ENCODE measurements around the gene BANK1. TPM values are rescaled to one million over a fixed set of nuclear protein-coding genes. Genes with fewer than 3 reads are reported as not detected.

BANK1 gene
- polyA plus RNA-seq: 1 to 10 TPM; 1.3 to 3.7 (median 1.4) TPM

GRCh38 chr4:101790521-101791181, at the start of gene BANK1:
TSS of gene BANK1 (plus strand) at chr4:101790730. CDS start at chr4:101790881, 151 bp downstream.
- H3K4me3 Mint-ChIP-seq: peak within 1 kb of the TSS; percentile 81 to 90 (median 85)
- H3K4me1 Mint-ChIP-seq: peaks cover 9 to 24% of the 10 kb centered on the region in 2 donors
- peaks cover 0 to 4% (median 0%) of the 10 kb centered on the region in 3 donors for H3K36me3 Mint-ChIP-seq
- H3K27me3 Mint-ChIP-seq (ENCODE audit: low read depth in 3 of 3): peaks cover 2 to 4% (median 2%) of the 10 kb centered on the region in 3 donors
- peak; percentile 44 to 59 (median 57) for DNase-seq
- H3K27ac Mint-ChIP-seq: peak within 1 kb of the TSS; percentile 17 to 78 (median 67)
- peaks cover 0 to 6% (median 0%) of the 10 kb centered on the region in 6 donors for H3K9me3 Mint-ChIP-seq

DNA sequence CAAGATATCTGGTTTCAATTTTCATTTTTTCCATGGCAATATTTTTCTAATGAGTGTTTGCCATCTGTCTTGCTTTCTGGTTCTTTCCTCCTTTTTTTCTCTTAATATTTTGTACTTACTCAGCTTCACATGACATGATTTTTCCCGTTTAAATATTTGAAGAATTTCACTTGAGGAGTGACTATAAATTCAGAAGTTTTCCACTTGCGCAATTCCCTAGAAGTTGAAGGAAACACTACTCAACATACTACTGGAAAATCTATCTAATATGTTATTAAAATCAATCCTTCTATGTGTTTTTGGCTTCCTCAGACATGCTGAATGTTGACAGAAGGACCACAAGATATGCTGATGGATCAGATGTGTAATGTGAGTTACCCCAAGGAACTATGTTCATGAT, 36.8 kb upstream of the BANK1 start:
- Mint-ChIP-seq H3K36me3 (no peaks in the 10 kb centered on the region), H3K4me3 (no peak overlapping the region), H3K27me3 (ENCODE audit: low read depth in 3 of 3) (no peaks in the 10 kb centered on the region), H3K4me1 (no peaks in the 10 kb centered on the region), H3K27ac (no peak overlapping the region), H3K9me3 (peaks cover 0 to 3% (median 0%) of the 10 kb centered on the region in 6 donors)
- no peak for DNase-seq

- Mint-ChIP-seq H3K27ac (no peak overlapping the region), H3K36me3 (no peaks in the 10 kb centered on the region), H3K9me3 (peaks cover 0 to 3% (median 0%) of the 10 kb centered on the region in 6 donors), H3K4me1 (no peaks in the 10 kb centered on the region), H3K27me3 (ENCODE audit: low read depth in 3 of 3) (no peaks in the 10 kb centered on the region), H3K4me3 (no peak overlapping the region)
- DNase-seq: no peak
Measured at GRCh38 chr4:101756181-101756580, 34.3 kb upstream of the BANK1 start.

DNA sequence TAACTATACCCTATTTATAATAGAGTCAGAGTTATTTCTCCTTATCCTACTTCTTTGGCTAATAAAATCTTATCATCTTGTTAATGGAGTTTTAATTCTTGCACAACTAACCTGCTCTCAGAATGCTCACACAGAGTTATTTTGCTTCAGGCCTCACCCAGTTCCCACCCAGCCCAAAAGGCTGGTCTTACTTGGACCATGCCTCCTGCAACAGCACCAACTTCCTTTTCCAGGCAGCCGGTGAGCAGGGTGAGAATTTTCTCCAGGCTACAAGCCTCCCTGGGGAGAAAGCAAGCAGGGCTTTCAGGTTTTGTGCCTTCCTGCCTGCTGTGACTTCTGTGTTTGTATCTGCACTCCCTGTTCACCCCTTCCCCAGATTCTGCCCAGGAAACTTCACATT, 29.1 kb upstream of the BANK1 start:
- Mint-ChIP-seq H3K9me3 (no peaks in the 10 kb centered on the region), H3K27ac (no peak overlapping the region), H3K4me3 (no peak overlapping the region), H3K36me3 (no peaks in the 10 kb centered on the region), H3K27me3 (ENCODE audit: low read depth in 3 of 3) (peaks cover 0 to 4% (median 2%) of the 10 kb centered on the region in 3 donors), H3K4me1 (no peaks in the 10 kb centered on the region)
- DNase-seq: no peak

- no peak for DNase-seq
- Mint-ChIP-seq H3K36me3 (no peaks in the 10 kb centered on the region), H3K27me3 (ENCODE audit: low read depth in 3 of 3) (peaks cover 0 to 5% (median 2%) of the 10 kb centered on the region in 3 donors), H3K4me1 (no peaks in the 10 kb centered on the region), H3K27ac (no peak overlapping the region), H3K9me3 (peaks cover 0 to under 1% (median 0%) of the 10 kb centered on the region in 6 donors), H3K4me3 (no peak overlapping the region)
Measured at GRCh38 chr4:101762025-101762424, 28.5 kb upstream of the BANK1 start.

- no peak overlapping the region for H3K27ac Mint-ChIP-seq
- H3K27me3 Mint-ChIP-seq (ENCODE audit: low read depth in 3 of 3): peaks cover 2 to 5% (median 2%) of the 10 kb centered on the region in 3 donors
- H3K36me3 Mint-ChIP-seq: no peaks in the 10 kb centered on the region
- DNase-seq: no peak
- peaks cover 0 to 1% (median 0%) of the 10 kb centered on the region in 6 donors for H3K9me3 Mint-ChIP-seq
- no peaks in the 10 kb centered on the region for H3K4me1 Mint-ChIP-seq
- no peak overlapping the region for H3K4me3 Mint-ChIP-seq
Measured at GRCh38 chr4:101762534-101762933, 28.0 kb upstream of the BANK1 start.

- H3K9me3 Mint-ChIP-seq: peaks cover 0 to 1% (median 0%) of the 10 kb centered on the region in 6 donors
Measured at GRCh38 chr4:101763576-101763975, 27.0 kb upstream of the BANK1 start.

GRCh38 chr4:101774807-101775206, 15.7 kb upstream of the BANK1 start:
- no peaks in the 10 kb centered on the region for H3K4me1 Mint-ChIP-seq
- H3K27me3 Mint-ChIP-seq (ENCODE audit: low read depth in 3 of 3): peaks cover 0 to 5% (median 0%) of the 10 kb centered on the region in 3 donors
- H3K9me3 Mint-ChIP-seq: peaks cover 5 to 30% (median 12%) of the 10 kb centered on the region in 6 donors
- H3K27ac Mint-ChIP-seq: no peak overlapping the region
- H3K4me3 Mint-ChIP-seq: no peak overlapping the region
- no peak for DNase-seq
- no peaks in the 10 kb centered on the region for H3K36me3 Mint-ChIP-seq

More at GRCh38 chr4:101763576-101763975, 27.0 kb upstream of the BANK1 start:
- peaks cover 3 to 5% (median 3%) of the 10 kb centered on the region in 3 donors for H3K27me3 Mint-ChIP-seq (ENCODE audit: low read depth in 3 of 3)
- H3K27ac Mint-ChIP-seq: no peak overlapping the region
- no peak overlapping the region for H3K4me3 Mint-ChIP-seq
- DNase-seq: no peak
- no peaks in the 10 kb centered on the region for H3K36me3 Mint-ChIP-seq
- no peaks in the 10 kb centered on the region for H3K4me1 Mint-ChIP-seq

DNA sequence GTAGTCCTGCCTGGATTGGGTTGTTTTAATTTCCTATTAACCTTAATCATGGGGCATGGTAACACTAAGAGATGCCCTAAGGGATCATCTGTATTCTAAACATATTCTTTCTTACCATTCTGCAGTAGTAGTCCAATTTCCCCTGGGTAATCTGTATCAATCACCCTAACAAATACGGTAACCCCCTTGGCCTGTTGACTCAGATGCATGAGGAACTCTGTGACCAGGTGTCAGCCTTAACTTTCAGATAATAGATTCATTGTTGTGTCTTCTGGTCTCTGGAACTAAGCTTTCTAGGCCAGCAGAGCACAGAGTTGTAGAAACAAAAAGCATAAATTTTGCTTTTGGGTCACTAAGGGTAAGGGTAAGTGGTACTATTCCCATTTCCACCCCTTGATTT, 13.1 kb upstream of the BANK1 start:
- H3K9me3 Mint-ChIP-seq: peaks cover 0 to 6% (median under 1%) of the 10 kb centered on the region in 6 donors
- H3K27ac Mint-ChIP-seq: no peak overlapping the region
- H3K4me3 Mint-ChIP-seq: no peak overlapping the region
- peaks cover 0 to 2% (median 0%) of the 10 kb centered on the region in 3 donors for H3K27me3 Mint-ChIP-seq (ENCODE audit: low read depth in 3 of 3)
- H3K36me3 Mint-ChIP-seq: no peaks in the 10 kb centered on the region
- H3K4me1 Mint-ChIP-seq: no peaks in the 10 kb centered on the region
- DNase-seq: no peak

DNA sequence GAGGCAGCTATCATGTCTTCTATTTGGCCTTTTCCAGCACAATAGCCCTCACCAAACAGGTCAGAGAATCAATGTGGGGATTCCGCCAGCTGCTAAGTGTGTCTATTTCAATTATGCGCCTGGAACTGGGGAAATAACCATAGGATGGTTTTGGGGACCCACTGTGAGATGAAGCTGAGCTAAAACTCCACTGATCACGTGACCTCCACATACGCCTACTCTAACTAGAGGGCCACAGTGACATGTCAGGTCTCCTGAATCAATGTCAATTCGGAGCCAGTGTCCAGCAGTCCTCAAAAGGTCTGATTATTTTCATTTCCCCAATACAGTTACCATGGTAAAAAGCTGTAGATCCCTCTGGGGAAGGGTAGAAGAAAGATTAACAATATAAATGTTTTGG, 10.2 kb upstream of the BANK1 start:
- H3K36me3 Mint-ChIP-seq: no peaks in the 10 kb centered on the region
- no peak overlapping the region for H3K27ac Mint-ChIP-seq
- DNase-seq: no peak
- H3K27me3 Mint-ChIP-seq (ENCODE audit: low read depth in 3 of 3): peaks cover 0 to 2% (median 0%) of the 10 kb centered on the region in 3 donors
- no peak overlapping the region for H3K4me3 Mint-ChIP-seq
- peaks cover 0 to 2% (median 0%) of the 10 kb centered on the region in 6 donors for H3K9me3 Mint-ChIP-seq
- peaks cover 0 to 1% of the 10 kb centered on the region in 2 donors for H3K4me1 Mint-ChIP-seq

DNA sequence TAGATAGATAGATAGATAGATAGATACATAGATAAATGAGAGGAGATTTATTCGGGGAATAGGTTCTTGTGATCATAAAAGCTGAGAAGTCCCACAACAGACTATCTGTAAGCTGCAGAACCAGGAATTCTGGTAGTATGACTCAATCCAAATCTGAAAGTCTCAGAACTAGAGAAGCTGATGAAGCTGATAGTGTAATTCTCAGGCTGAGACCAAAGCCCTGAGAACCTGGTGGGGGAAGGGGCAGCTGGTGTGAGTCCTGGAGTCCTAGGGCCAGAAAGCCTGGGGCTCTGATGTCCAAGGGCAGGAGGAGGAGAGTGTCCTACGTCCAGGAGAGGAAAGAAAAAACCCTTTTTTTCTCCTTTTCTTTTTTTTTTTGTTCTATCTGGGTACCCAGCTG, 8.0 kb upstream of the BANK1 start:
- H3K27me3 Mint-ChIP-seq (ENCODE audit: low read depth in 3 of 3): no peaks in the 10 kb centered on the region
- no peak for DNase-seq
- H3K4me3 Mint-ChIP-seq: no peak overlapping the region
- no peak overlapping the region for H3K27ac Mint-ChIP-seq
- peaks cover 0 to 4% (median 0%) of the 10 kb centered on the region in 3 donors for H3K36me3 Mint-ChIP-seq
- peaks cover 0 to 6% of the 10 kb centered on the region in 2 donors for H3K4me1 Mint-ChIP-seq
- peaks cover 0 to 8% (median 0%) of the 10 kb centered on the region in 6 donors for H3K9me3 Mint-ChIP-seq

DNA sequence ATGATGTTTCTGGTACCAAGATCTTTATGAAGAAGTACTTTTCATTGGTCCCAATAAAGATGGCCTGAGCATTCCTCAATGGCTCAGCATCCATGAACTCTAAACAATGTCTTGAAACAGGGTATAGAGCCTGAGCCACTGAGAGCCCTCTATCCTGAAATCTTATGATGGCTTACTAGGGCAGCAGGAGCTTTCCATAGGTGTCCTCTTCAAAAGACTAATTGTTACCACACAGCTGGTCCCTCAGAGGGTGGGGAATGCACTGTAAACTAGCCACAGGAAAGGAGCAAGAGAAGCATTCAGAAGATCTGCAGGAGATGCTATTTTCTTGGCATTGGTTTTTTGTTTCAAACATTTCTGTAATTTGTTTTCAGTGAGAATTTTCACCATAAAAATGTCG, 5.6 kb upstream of the BANK1 start:
- Mint-ChIP-seq H3K27me3 (ENCODE audit: low read depth in 3 of 3) (peaks cover 0 to 2% (median 2%) of the 10 kb centered on the region in 3 donors), H3K9me3 (peaks cover 0 to 8% (median 0%) of the 10 kb centered on the region in 6 donors), H3K36me3 (peaks cover 0 to 4% (median 0%) of the 10 kb centered on the region in 3 donors), H3K4me1 (peaks cover under 1 to 9% of the 10 kb centered on the region in 2 donors), H3K4me3 (no peak overlapping the region), H3K27ac (no peak overlapping the region)
- DNase-seq: no peak

- Mint-ChIP-seq H3K27ac (no peak overlapping the region), H3K36me3 (peaks cover 0 to 4% (median 0%) of the 10 kb centered on the region in 3 donors), H3K27me3 (ENCODE audit: low read depth in 3 of 3) (peaks cover 2% of the 10 kb centered on the region in 3 donors), H3K4me1 (peaks cover 5 to 14% of the 10 kb centered on the region in 2 donors), H3K4me3 (no peak overlapping the region), H3K9me3 (peaks cover 0 to 8% (median 0%) of the 10 kb centered on the region in 6 donors)
- no peak for DNase-seq
Measured at GRCh38 chr4:101785486-101785885, 5.0 kb upstream of the BANK1 start.

- Mint-ChIP-seq H3K27me3 (ENCODE audit: low read depth in 3 of 3) (peaks cover 2 to 4% (median 2%) of the 10 kb centered on the region in 3 donors), H3K9me3 (peaks cover 0 to 8% (median 0%) of the 10 kb centered on the region in 6 donors), H3K4me1 (peaks cover 9 to 28% of the 10 kb centered on the region in 2 donors), H3K27ac (no peak overlapping the region), H3K36me3 (peaks cover 0 to 4% (median 0%) of the 10 kb centered on the region in 3 donors), H3K4me3 (no peak overlapping the region)
- no peak for DNase-seq
Measured at GRCh38 chr4:101787701-101788316, 2.7 kb upstream of the BANK1 start.
